Naive B cell (primary cell): Measurements from ENCODE around the gene SOX12. TPM values are rescaled to one million over a fixed set of nuclear protein-coding genes. Genes with fewer than 3 reads are reported as not detected.
"Not testable (repeated sequence)": the region's sequence is repeated elsewhere in the genome, so short reads cannot be mapped to it uniquely, and the experiment has no call there.

Experiments
- ATAC-seq, 2 donors: fragments of 150-1000 bp; cut with Tn5 transposase; 2 replicates each; pipeline ENCODE4 v1.10.0; 2021; ENCODE audit warnings: low read depth in 2 of 2, mild to moderate bottlenecking in 2 of 2, moderate library complexity in 2 of 2
- DNase-seq: peaks from one replicate; pipeline ENCODE4 v3.0.0; 2022
- H3K27ac Mint-ChIP-seq, 6 donors: one replicate each; pipeline ENCODE4 v1.8.0; 2020 to 2022; ENCODE audit warnings: mild to moderate bottlenecking in 6 of 6, mixed read lengths in 6 of 6, moderate library complexity in 5 of 6, inconsistent platforms in 2 of 6
- H3K27me3 Mint-ChIP-seq, 3 donors: one replicate each; pipeline ENCODE4 v1.8.0; 2021 to 2022; ENCODE audit warnings: mixed read lengths in 3 of 3, mild to moderate bottlenecking in 1 of 3
- H3K36me3 Mint-ChIP-seq, 2 donors: one replicate each; pipeline ENCODE4 v1.8.0; 2020 to 2022; ENCODE audit warnings: mixed read lengths in 2 of 2, inconsistent platforms in 1 of 2, mild to moderate bottlenecking in 1 of 2
- H3K4me1 Mint-ChIP-seq, 3 donors: one replicate each; pipeline ENCODE4 v1.8.0; 2020 to 2022; ENCODE audit warnings: mixed read lengths in 3 of 3, inconsistent platforms in 1 of 3, mild to moderate bottlenecking in 1 of 3, moderate library complexity in 1 of 3
- H3K4me3 Mint-ChIP-seq, 8 donors: one replicate each; pipeline ENCODE4 v1.8.0; 2020 to 2022; ENCODE audit warnings: mild to moderate bottlenecking in 8 of 8, mixed read lengths in 8 of 8, moderate library complexity in 8 of 8, inconsistent platforms in 2 of 8
- H3K9me3 Mint-ChIP-seq, 7 donors: one replicate each; pipeline ENCODE4 v1.8.0; 2020 to 2022; ENCODE audit warnings: mixed read lengths in 7 of 7, mild to moderate bottlenecking in 5 of 7, inconsistent platforms in 2 of 7, moderate library complexity in 1 of 7
- polyA plus RNA-seq, 6 donors: library from polyadenylated mRNA; unstranded; fragments of 300-500 nt; fragmentation: Illumina TruSeq; gene quantifications; one replicate each; pipeline ENCODE4 v1.2.3, GENCODE V29; 2021; ENCODE audit warnings: low read depth in 6 of 6

SOX12 gene
- polyA plus RNA-seq, 6 donors from 2014 or later: 0.15 to 1.7 (median 0.95) TPM

DNA sequence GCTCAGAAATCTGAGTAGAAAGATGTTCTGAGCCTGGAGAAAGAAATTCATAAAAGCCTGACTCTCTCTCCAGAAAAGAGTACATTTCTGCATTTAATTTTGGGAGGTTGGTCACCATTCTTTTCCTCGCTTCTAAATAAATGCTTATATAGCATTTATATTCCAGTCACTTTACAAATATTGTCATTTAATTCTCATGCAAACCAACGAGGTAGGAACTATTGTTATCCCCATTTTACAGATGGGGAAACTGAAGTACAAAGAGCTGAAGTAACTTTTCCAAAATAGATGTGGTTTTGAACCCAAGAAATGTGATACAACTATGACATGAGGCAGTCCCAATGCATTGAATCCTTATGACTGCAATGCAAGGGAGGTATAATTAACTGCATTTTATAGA, 50.7 kb downstream of the SOX12 start:
- peaks cover 0 to 7% (median 0%) of the 10 kb centered on the region in 3 donors for H3K4me1 Mint-ChIP-seq
- DNase-seq (no peak), ATAC-seq (no peak)
- peak overlapping the region in 1 of 8 donors; percentile 45 for H3K4me3 Mint-ChIP-seq
- H3K27me3 Mint-ChIP-seq: no peaks in the 10 kb centered on the region
- H3K27ac Mint-ChIP-seq: no peak overlapping the region
- no peaks in the 10 kb centered on the region for H3K9me3 Mint-ChIP-seq
- H3K36me3 Mint-ChIP-seq: no peaks in the 10 kb centered on the region

GRCh38 chr20:376750-377149, 51.4 kb downstream of the SOX12 start:
- no peaks in the 10 kb centered on the region for H3K27me3 Mint-ChIP-seq
- no peak for DNase-seq
- ATAC-seq: no peak
- H3K4me3 Mint-ChIP-seq: peak overlapping the region in 1 of 8 donors; percentile 45
- H3K27ac Mint-ChIP-seq: no peak overlapping the region
- peaks cover 0 to 7% (median 0%) of the 10 kb centered on the region in 3 donors for H3K4me1 Mint-ChIP-seq
- no peaks in the 10 kb centered on the region for H3K36me3 Mint-ChIP-seq
- no peaks in the 10 kb centered on the region for H3K9me3 Mint-ChIP-seq

- H3K4me1 Mint-ChIP-seq: peaks cover 0 to 13% (median 0%) of the 10 kb centered on the region in 3 donors
- not testable (repeated sequence) for H3K9me3 Mint-ChIP-seq, H3K27me3 Mint-ChIP-seq, H3K4me3 Mint-ChIP-seq, H3K27ac Mint-ChIP-seq, DNase-seq, H3K36me3 Mint-ChIP-seq, ATAC-seq
Measured at GRCh38 chr20:377578-377977, 52.2 kb downstream of the SOX12 start.

- Mint-ChIP-seq H3K4me1 (peaks cover 3 to 22% (median 13%) of the 10 kb centered on the region in 3 donors), H3K27me3 (no peaks in the 10 kb centered on the region), H3K36me3 (no peaks in the 10 kb centered on the region), H3K4me3 (peak overlapping the region in 3 of 8 donors; percentile 87 to 88 (median 88)), H3K27ac (peak overlapping the region in 1 of 6 donors; percentile 4), H3K9me3 (no peaks in the 10 kb centered on the region)
- DNase-seq: no peak
- ATAC-seq: no peak
Measured at GRCh38 chr20:378961-379336, 53.6 kb downstream of the SOX12 start.

Other genes starting within 250 kb of the SOX12 start
- gene DEFB125, start 237.9 kb upstream of the SOX12 start, polyA plus RNA-seq: not detected
- gene DEFB126, start 183.0 kb upstream of the SOX12 start, polyA plus RNA-seq: not detected
- gene DEFB127, start 168.1 kb upstream of the SOX12 start, polyA plus RNA-seq: not detected
- not detected for gene DEFB128, start 135.8 kb upstream of the SOX12 start, polyA plus RNA-seq
- not detected for gene DEFB129, start 98.3 kb upstream of the SOX12 start, polyA plus RNA-seq
- not detected for gene DEFB132, start 67.8 kb upstream of the SOX12 start, polyA plus RNA-seq
- gene C20orf96, start 34.8 kb upstream of the SOX12 start, polyA plus RNA-seq: 1 to 10 TPM in 2 of 6 donors, under 1 TPM in 4; 0.18 to 1.4 (median 0.37) TPM
- 10 to 100 TPM in 5 of 6 donors, 1 to 10 TPM in 1; 9.7 to 19.0 (median 10.9) TPM for gene ZCCHC3, start 28.0 kb upstream of the SOX12 start, polyA plus RNA-seq
- 1 to 10 TPM; 4.7 to 9.8 (median 8.2) TPM for gene NRSN2, start 21.6 kb downstream of the SOX12 start, polyA plus RNA-seq
- gene TRIB3, start 55.2 kb downstream of the SOX12 start, polyA plus RNA-seq: 10 to 100 TPM in 5 of 6 donors, 1 to 10 TPM in 1; 7.3 to 23.3 (median 16.3) TPM
- 100 to 1,000 TPM in 1 of 6 donors, 10 to 100 TPM in 5; 82.4 to 105 (median 91.1) TPM for gene RBCK1, start 82.7 kb downstream of the SOX12 start, polyA plus RNA-seq
- 10 to 100 TPM; 16.0 to 24.6 (median 18.6) TPM for gene TBC1D20, start 137.0 kb downstream of the SOX12 start, polyA plus RNA-seq
- 10 to 100 TPM; 47.4 to 78.4 (median 63.2) TPM for gene CSNK2A1, start 218.2 kb downstream of the SOX12 start, polyA plus RNA-seq